Thoracic aorta endothelial cell (primary cell): ENCODE measurements around the gene GPRASP1. TPM values are rescaled to one million over a fixed set of nuclear protein-coding genes. Genes with fewer than 3 reads are reported as not detected.

Experiments used
- small RNA-seq: library from RNA; depleted of rRNA; stranded (forward); fragments of <200 nt; gene quantifications from one replicate; pipeline ENCODE3, GENCODE V24; 2012
- total RNA-seq: library from RNA; depleted of rRNA; stranded (reverse); fragments of >200 nt; gene quantifications from 2 replicates; pipeline ENCODE4 v1.2.3, GENCODE V29; 2012

The GPRASP1 gene
- total RNA-seq = 1.9 and 2.4 TPM in 2 replicates

GRCh38 chrX:102651242-102652011 is at the start of gene GPRASP1:
TSS of gene GPRASP1 (plus strand) at chrX:102651483. CDS start at chrX:102653914, 2,431 bp downstream.

Small RNAs within 50 kb of the gene (small RNA-seq; reads per million reads assigned to genes)
- not detected for gene RNU6-589P

Other genes with a start within 250 kb of the GPRASP1 start
- not detected in 2 replicates for gene NXF2B, start 211.5 kb upstream of the GPRASP1 start, total RNA-seq
- gene TCP11X2, start 179.7 kb upstream of the GPRASP1 start, total RNA-seq = not detected in 2 replicates
- gene TMSB15A, start 134.7 kb upstream of the GPRASP1 start, total RNA-seq = 5.9 and 6.0 TPM in 2 replicates
- 16.2 and 16.4 TPM in 2 replicates for gene ARMCX5, start 52.0 kb upstream of the GPRASP1 start, total RNA-seq
- 14.5 and 19.5 TPM in 2 replicates for gene GPRASP2, start 61.0 kb downstream of the GPRASP1 start, total RNA-seq
- gene GPRASP3, start 69.3 kb downstream of the GPRASP1 start, total RNA-seq = 11.4 and 12.0 TPM in 2 replicates